ENCODE results near the gene FAM236C. TPM values are rescaled to one million over a fixed set of nuclear protein-coding genes. Genes with fewer than 3 reads are reported as not detected.
"Not testable (repeated sequence)": the region's sequence is repeated elsewhere in the genome, so short reads cannot be mapped to it uniquely, and the experiment has no call there.

Gene FAM236C
- total and polyA plus RNA-seq, 2 donors from 2014 or later: not detected

- H3K4me3 ChIP-seq (ENCODE audit: low read length in 3 of 3); intact Hi-C loops (cut with DNase I); H3K27me3 ChIP-seq (ENCODE audit: control insufficient read depth, insufficient read depth, low read length); DNase-seq; H3K27ac ChIP-seq (ENCODE audit: low read depth in 2 of 2, low read length in 2 of 2); H3K9ac ChIP-seq (ENCODE audit: low read length in 3 of 3); H3K9me3 ChIP-seq (ENCODE audit: control insufficient read depth in 2 of 3, insufficient read depth in 1 of 3, low read length in 3 of 3); FAIRE-seq; H3K36me3 ChIP-seq (ENCODE audit: control insufficient read depth in 2 of 3, insufficient read depth in 3 of 3, low read length in 3 of 3); H3K4me1 ChIP-seq (ENCODE audit: control insufficient read depth in 2 of 3, insufficient read depth in 2 of 3, low read depth in 1 of 3, low read length in 3 of 3): not testable (repeated sequence)
Observed at GRCh38 chrX:72942272-72942671, 29.9 kb downstream of the FAM236C start.

GRCh38 chrX:72943035-72943818 lies 30.8 kb downstream of the FAM236C start:
- H3K4me1 ChIP-seq (ENCODE audit: control insufficient read depth in 2 of 3, insufficient read depth in 2 of 3, low read depth in 1 of 3, low read length in 3 of 3); H3K36me3 ChIP-seq (ENCODE audit: control insufficient read depth in 2 of 3, insufficient read depth in 3 of 3, low read length in 3 of 3); H3K9ac ChIP-seq (ENCODE audit: low read length in 3 of 3); H3K27ac ChIP-seq (ENCODE audit: low read depth in 2 of 2, low read length in 2 of 2); FAIRE-seq; H3K27me3 ChIP-seq (ENCODE audit: control insufficient read depth, insufficient read depth, low read length); DNase-seq; H3K9me3 ChIP-seq (ENCODE audit: control insufficient read depth in 2 of 3, insufficient read depth in 1 of 3, low read length in 3 of 3); intact Hi-C loops (cut with DNase I); H3K4me3 ChIP-seq (ENCODE audit: low read length in 3 of 3): not testable (repeated sequence)

- H3K4me3 ChIP-seq (ENCODE audit: low read length in 3 of 3); DNase-seq; H3K27ac ChIP-seq (ENCODE audit: low read depth in 2 of 2, low read length in 2 of 2); H3K4me1 ChIP-seq (ENCODE audit: control insufficient read depth in 2 of 3, insufficient read depth in 2 of 3, low read depth in 1 of 3, low read length in 3 of 3); H3K27me3 ChIP-seq (ENCODE audit: control insufficient read depth, insufficient read depth, low read length); H3K9me3 ChIP-seq (ENCODE audit: control insufficient read depth in 2 of 3, insufficient read depth in 1 of 3, low read length in 3 of 3); H3K36me3 ChIP-seq (ENCODE audit: control insufficient read depth in 2 of 3, insufficient read depth in 3 of 3, low read length in 3 of 3); H3K9ac ChIP-seq (ENCODE audit: low read length in 3 of 3); FAIRE-seq; intact Hi-C loops (cut with DNase I): not testable (repeated sequence)
Observed at GRCh38 chrX:72943819-72944169, 31.4 kb downstream of the FAM236C start, which contains the start of gene DMRTC1. Gene DMRTC1, minus strand, starts transcription at chrX:72943837. Its CDS starts 68,143 bp downstream, at chrX:72875694.

GRCh38 chrX:72959971-72960370 lies 47.6 kb downstream of the FAM236C start:
- DNase-seq; H3K4me1 ChIP-seq (ENCODE audit: control insufficient read depth in 2 of 3, insufficient read depth in 2 of 3, low read depth in 1 of 3, low read length in 3 of 3); intact Hi-C loops (cut with DNase I); H3K27ac ChIP-seq (ENCODE audit: low read depth in 2 of 2, low read length in 2 of 2); H3K9me3 ChIP-seq (ENCODE audit: control insufficient read depth in 2 of 3, insufficient read depth in 1 of 3, low read length in 3 of 3); FAIRE-seq; H3K9ac ChIP-seq (ENCODE audit: low read length in 3 of 3); H3K27me3 ChIP-seq (ENCODE audit: control insufficient read depth, insufficient read depth, low read length); H3K36me3 ChIP-seq (ENCODE audit: control insufficient read depth in 2 of 3, insufficient read depth in 3 of 3, low read length in 3 of 3); H3K4me3 ChIP-seq (ENCODE audit: low read length in 3 of 3): not testable (repeated sequence)

Other genes starting within 250 kb of the FAM236C start
- 3.4 TPM for gene PHKA1, start 198.3 kb upstream of the FAM236C start, total RNA-seq
- 2.6 TPM for gene PHKA1, start 198.3 kb upstream of the FAM236C start, polyA plus RNA-seq (ENCODE audit: insufficient read depth, low read depth, low replicate concordance)
- gene DMRTC1B, start 135.7 kb upstream of the FAM236C start, total RNA-seq: 2.0 TPM
- 3.9 TPM for gene DMRTC1B, start 135.7 kb upstream of the FAM236C start, polyA plus RNA-seq (ENCODE audit: insufficient read depth, low read depth, low replicate concordance)
- not detected for gene FAM236B, start 130.0 kb upstream of the FAM236C start, total RNA-seq
- gene FAM236B, start 130.0 kb upstream of the FAM236C start, polyA plus RNA-seq (ENCODE audit: insufficient read depth, low read depth, low replicate concordance): not detected
- not detected for gene FAM236D, start 104.4 kb upstream of the FAM236C start, total RNA-seq
- gene FAM236D, start 104.4 kb upstream of the FAM236C start, polyA plus RNA-seq (ENCODE audit: insufficient read depth, low read depth, low replicate concordance): not detected
- gene FAM236A, start 25.6 kb downstream of the FAM236C start, total RNA-seq: not detected
- not detected for gene FAM236A, start 25.6 kb downstream of the FAM236C start, polyA plus RNA-seq (ENCODE audit: insufficient read depth, low read depth, low replicate concordance)
- gene DMRTC1, start 31.2 kb downstream of the FAM236C start, total RNA-seq: 0.41 TPM
- not detected for gene DMRTC1, start 31.2 kb downstream of the FAM236C start, polyA plus RNA-seq (ENCODE audit: insufficient read depth, low read depth, low replicate concordance)
- not detected for gene PABPC1L2B, start 90.3 kb downstream of the FAM236C start, total RNA-seq
- not detected for gene PABPC1L2B, start 90.3 kb downstream of the FAM236C start, polyA plus RNA-seq (ENCODE audit: insufficient read depth, low read depth, low replicate concordance)
- not detected for gene PABPC1L2A, start 166.9 kb downstream of the FAM236C start, total RNA-seq
- not detected for gene PABPC1L2A, start 166.9 kb downstream of the FAM236C start, polyA plus RNA-seq (ENCODE audit: insufficient read depth, low read depth, low replicate concordance)

All from kidney (tissue), 11 donors.